Measurements from ENCODE around the gene UBE2A.

UBE2A gene

GRCh38 chrX:119624951-119625668 lies 50.7 kb downstream of the UBE2A start:
- H3K4me3 ChIP-seq (replicated peaks; ENCODE audit: low read depth, low read length), result no peak overlapping the region
- TF ChIP-seq, protein P1, sequence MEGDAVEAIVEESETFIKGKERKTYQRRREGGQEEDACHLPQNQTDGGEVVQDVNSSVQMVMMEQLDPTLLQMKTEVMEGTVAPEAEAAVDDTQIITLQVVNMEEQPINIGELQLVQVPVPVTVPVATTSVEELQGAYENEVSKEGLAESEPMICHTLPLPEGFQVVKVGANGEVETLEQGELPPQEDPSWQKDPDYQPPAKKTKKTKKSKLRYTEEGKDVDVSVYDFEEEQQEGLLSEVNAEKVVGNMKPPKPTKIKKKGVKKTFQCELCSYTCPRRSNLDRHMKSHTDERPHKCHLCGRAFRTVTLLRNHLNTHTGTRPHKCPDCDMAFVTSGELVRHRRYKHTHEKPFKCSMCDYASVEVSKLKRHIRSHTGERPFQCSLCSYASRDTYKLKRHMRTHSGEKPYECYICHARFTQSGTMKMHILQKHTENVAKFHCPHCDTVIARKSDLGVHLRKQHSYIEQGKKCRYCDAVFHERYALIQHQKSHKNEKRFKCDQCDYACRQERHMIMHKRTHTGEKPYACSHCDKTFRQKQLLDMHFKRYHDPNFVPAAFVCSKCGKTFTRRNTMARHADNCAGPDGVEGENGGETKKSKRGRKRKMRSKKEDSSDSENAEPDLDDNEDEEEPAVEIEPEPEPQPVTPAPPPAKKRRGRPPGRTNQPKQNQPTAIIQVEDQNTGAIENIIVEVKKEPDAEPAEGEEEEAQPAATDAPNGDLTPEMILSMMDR (IDR thresholded peaks at IDR 0.05; ENCODE audit: low read depth, low read length, missing control alignments), result no peak
- DNase-seq (ENCODE audit: extremely low read depth, low read depth), result no peak

- TF ChIP-seq, protein P1 (IDR thresholded peaks at IDR 0.05; ENCODE audit: low read depth, low read length, missing control alignments), result no peak
- H3K4me3 ChIP-seq (replicated peaks; ENCODE audit: low read depth, low read length), result no peak overlapping the region
- no peak for DNase-seq (ENCODE audit: extremely low read depth, low read depth)
These were observed 51.5 kb downstream of the UBE2A start for GRCh38 chrX:119625843-119626242.

Measured in HFF-Myc (cell line).